ENCODE measurements around the gene SRSF7.
"Not testable (repeated sequence)": the region's sequence is repeated elsewhere in the genome, so short reads cannot be mapped to it uniquely, and the experiment has no call there.

SRSF7 gene

DNA sequence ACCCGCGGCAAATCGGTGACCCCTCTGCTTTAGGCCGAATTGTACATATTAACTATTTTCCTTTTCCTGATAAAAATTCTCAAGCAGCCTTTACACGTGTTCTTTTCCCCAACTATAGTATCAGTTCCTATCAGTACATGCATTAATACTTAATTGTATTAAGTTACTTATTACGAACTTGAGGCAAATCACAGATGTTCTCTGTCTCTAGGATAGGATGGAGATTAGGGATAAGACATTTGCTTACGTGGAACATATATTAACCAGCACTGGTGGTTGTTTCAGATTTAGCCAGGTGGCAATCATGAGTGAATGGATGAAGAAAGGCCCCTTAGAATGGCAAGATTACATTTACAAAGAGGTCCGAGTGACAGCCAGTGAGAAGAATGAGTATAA lies 27.5 kb upstream of the SRSF7 start:
- H3K4me3 ChIP-seq (ENCODE audit: low read depth in 1 of 2, low read length in 2 of 2): peak overlapping the region; percentile 70 to 98
- no peaks in the 10 kb centered on the region for H3K36me3 ChIP-seq (ENCODE audit: insufficient read depth, low read length)
- peak overlapping the region; percentile 50 for H3K27ac ChIP-seq (ENCODE audit: low read depth, low read length)
- H3K9me3 ChIP-seq (ENCODE audit: low read length): no peaks in the 10 kb centered on the region
- H3K27me3 ChIP-seq (ENCODE audit: control insufficient read depth in 1 of 2, insufficient read depth in 2 of 2, low read length in 2 of 2): no peaks in the 10 kb centered on the region
- H3K9ac ChIP-seq (ENCODE audit: low read length): peak overlapping the region; percentile 74
- H3K4me1 ChIP-seq (ENCODE audit: insufficient read depth, low read length): peaks cover 8% of the 10 kb centered on the region

DNA sequence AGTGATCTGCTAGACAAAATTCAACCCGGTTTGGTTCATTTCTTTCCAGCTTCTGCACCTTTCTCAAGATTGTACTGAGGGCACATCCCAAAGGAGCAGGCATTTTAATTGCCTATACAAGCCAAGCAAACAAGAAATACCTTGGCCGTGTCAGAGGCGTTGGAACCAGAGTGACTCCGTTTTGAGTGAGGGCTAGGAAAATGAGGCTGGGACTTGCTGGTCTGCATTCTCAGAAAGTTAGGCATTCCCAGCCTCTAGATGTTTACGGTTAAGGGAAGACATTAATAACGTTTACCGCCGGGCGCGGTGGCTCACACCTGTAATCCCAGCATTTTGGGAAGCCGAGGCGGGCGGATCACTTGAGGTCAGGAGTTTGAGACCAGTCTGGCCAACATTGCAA lies 25.4 kb upstream of the SRSF7 start:
- H3K4me3 ChIP-seq (ENCODE audit: low read depth in 1 of 2, low read length in 2 of 2): no peak overlapping the region
- no peaks in the 10 kb centered on the region for H3K27me3 ChIP-seq (ENCODE audit: control insufficient read depth in 1 of 2, insufficient read depth in 2 of 2, low read length in 2 of 2)
- no peak overlapping the region for H3K27ac ChIP-seq (ENCODE audit: low read depth, low read length)
- H3K9ac ChIP-seq (ENCODE audit: low read length): no peak overlapping the region
- H3K9me3 ChIP-seq (ENCODE audit: low read length): no peaks in the 10 kb centered on the region
- no peaks in the 10 kb centered on the region for H3K36me3 ChIP-seq (ENCODE audit: insufficient read depth, low read length)
- H3K4me1 ChIP-seq (ENCODE audit: insufficient read depth, low read length): peaks cover 8% of the 10 kb centered on the region

DNA sequence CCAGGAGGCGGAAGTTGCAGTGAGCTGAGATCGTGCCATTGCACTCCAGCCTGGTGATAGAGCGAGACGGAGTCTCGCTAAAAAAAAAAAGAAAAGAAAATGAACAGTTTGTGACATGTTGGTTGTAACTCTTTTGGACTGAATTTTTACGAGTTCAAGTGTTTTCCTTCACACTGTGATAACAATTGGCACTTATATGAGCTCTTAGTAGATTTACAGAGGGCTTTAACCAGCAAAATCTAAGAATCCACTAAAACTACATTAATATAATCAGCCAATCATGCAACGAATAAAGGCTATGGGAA lies 24.7 kb upstream of the SRSF7 start:
- Histone ChIP-seq H3K4me3 (ENCODE audit: low read depth in 1 of 2, low read length in 2 of 2) (no peak overlapping the region), H3K36me3 (ENCODE audit: insufficient read depth, low read length) (no peaks in the 10 kb centered on the region), H3K9me3 (ENCODE audit: low read length) (no peaks in the 10 kb centered on the region), H3K27ac (ENCODE audit: low read depth, low read length) (no peak overlapping the region), H3K27me3 (ENCODE audit: control insufficient read depth in 1 of 2, insufficient read depth in 2 of 2, low read length in 2 of 2) (no peaks in the 10 kb centered on the region), H3K9ac (ENCODE audit: low read length) (no peak overlapping the region), H3K4me1 (ENCODE audit: insufficient read depth, low read length) (peaks cover 8% of the 10 kb centered on the region)

DNA sequence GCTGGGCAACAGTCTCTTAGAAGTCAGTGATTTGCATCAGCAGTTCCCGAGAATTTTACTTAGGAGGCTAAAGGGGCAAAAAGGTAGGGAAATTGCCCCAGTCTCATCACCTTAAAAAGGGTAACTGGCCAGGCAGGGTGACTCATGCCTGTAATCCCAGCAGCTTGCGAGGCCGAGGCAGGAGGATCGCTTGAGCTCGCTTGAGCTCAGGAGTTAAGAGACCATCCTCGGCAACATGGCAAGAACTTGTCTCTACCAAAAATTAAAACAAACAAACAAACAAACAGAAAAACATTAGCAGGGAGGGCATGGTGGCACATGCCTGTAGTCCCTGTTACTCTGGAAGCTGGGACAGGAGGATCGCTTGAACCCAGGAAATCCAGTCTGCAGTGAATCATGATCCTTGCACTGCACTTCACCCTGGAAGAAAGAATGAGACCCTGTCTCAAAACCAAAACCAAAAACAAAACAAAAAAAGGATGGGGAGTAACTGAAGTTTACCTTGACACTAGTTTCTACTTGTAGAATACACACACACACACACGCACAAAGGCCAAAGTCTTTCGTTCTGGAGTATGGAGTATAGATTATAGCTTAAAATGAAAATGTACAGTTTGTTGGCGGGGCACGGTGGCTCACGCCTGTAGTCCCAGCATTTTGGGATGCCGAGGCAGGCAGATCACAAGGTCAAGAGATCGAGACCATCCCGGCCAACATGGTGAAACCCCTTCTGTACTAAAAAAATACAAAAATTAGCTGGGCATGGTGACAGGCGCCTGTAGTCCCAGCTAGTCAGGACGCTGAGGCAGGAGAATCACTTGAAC lies 24.1 kb upstream of the SRSF7 start:
- Histone ChIP-seq H3K9me3 (ENCODE audit: low read length) (no peaks in the 10 kb centered on the region), H3K4me1 (ENCODE audit: insufficient read depth, low read length) (peaks cover 8% of the 10 kb centered on the region), H3K36me3 (ENCODE audit: insufficient read depth, low read length) (no peaks in the 10 kb centered on the region), H3K27ac (ENCODE audit: low read depth, low read length) (no peak overlapping the region), H3K4me3 (ENCODE audit: low read depth in 1 of 2, low read length in 2 of 2) (no peak overlapping the region), H3K9ac (ENCODE audit: low read length) (no peak overlapping the region), H3K27me3 (ENCODE audit: control insufficient read depth in 1 of 2, insufficient read depth in 2 of 2, low read length in 2 of 2) (no peaks in the 10 kb centered on the region)

- no peak overlapping the region for H3K4me3 ChIP-seq (ENCODE audit: low read depth in 1 of 2, low read length in 2 of 2)
- no peaks in the 10 kb centered on the region for H3K27me3 ChIP-seq (ENCODE audit: control insufficient read depth in 1 of 2, insufficient read depth in 2 of 2, low read length in 2 of 2)
- H3K36me3 ChIP-seq (ENCODE audit: insufficient read depth, low read length): no peaks in the 10 kb centered on the region
- H3K9me3 ChIP-seq (ENCODE audit: low read length): no peaks in the 10 kb centered on the region
- no peak overlapping the region for H3K9ac ChIP-seq (ENCODE audit: low read length)
- H3K4me1 ChIP-seq (ENCODE audit: insufficient read depth, low read length): no peaks in the 10 kb centered on the region
- H3K27ac ChIP-seq (ENCODE audit: low read depth, low read length): no peak overlapping the region
Measured at GRCh38 chr2:38771632-38772031, 20.5 kb upstream of the SRSF7 start.

GRCh38 chr2:38765551-38765950 lies 14.4 kb upstream of the SRSF7 start:
- Histone ChIP-seq H3K27me3 (ENCODE audit: control insufficient read depth in 1 of 2, insufficient read depth in 2 of 2, low read length in 2 of 2) (no peaks in the 10 kb centered on the region), H3K9ac (ENCODE audit: low read length) (no peak overlapping the region), H3K27ac (ENCODE audit: low read depth, low read length) (no peak overlapping the region), H3K36me3 (ENCODE audit: insufficient read depth, low read length) (no peaks in the 10 kb centered on the region), H3K4me3 (ENCODE audit: low read depth in 1 of 2, low read length in 2 of 2) (no peak overlapping the region), H3K4me1 (ENCODE audit: insufficient read depth, low read length) (no peaks in the 10 kb centered on the region), H3K9me3 (ENCODE audit: low read length) (no peaks in the 10 kb centered on the region)

DNA sequence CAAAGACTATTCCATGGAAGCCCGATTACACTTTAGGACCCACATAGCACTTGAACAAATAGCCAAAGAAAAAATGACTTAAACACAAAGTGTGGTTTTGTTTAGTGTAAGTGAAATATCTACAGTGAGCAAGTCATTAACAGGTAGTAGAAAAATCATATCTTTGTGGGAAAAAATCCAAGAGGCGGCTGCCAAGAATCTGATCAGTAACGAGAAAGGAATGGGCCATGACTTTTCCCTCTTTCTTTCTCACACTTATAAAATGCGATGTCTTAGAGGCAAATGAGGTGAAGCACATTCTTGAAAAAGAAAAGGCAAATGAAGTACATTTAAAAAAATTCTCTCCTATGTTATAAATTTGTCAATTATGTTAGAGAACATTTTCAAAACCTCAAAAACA lies 14.0 kb upstream of the SRSF7 start:
- H3K4me3 ChIP-seq (ENCODE audit: low read depth in 1 of 2, low read length in 2 of 2): no peak overlapping the region
- H3K27ac ChIP-seq (ENCODE audit: low read depth, low read length): no peak overlapping the region
- H3K9me3 ChIP-seq (ENCODE audit: low read length): no peaks in the 10 kb centered on the region
- H3K4me1 ChIP-seq (ENCODE audit: insufficient read depth, low read length): no peaks in the 10 kb centered on the region
- H3K9ac ChIP-seq (ENCODE audit: low read length): no peak overlapping the region
- no peaks in the 10 kb centered on the region for H3K36me3 ChIP-seq (ENCODE audit: insufficient read depth, low read length)
- H3K27me3 ChIP-seq (ENCODE audit: control insufficient read depth in 1 of 2, insufficient read depth in 2 of 2, low read length in 2 of 2): no peaks in the 10 kb centered on the region

- no peak overlapping the region for H3K9ac ChIP-seq (ENCODE audit: low read length)
- no peaks in the 10 kb centered on the region for H3K9me3 ChIP-seq (ENCODE audit: low read length)
- no peak overlapping the region for H3K27ac ChIP-seq (ENCODE audit: low read depth, low read length)
- H3K27me3 ChIP-seq (ENCODE audit: control insufficient read depth in 1 of 2, insufficient read depth in 2 of 2, low read length in 2 of 2): no peaks in the 10 kb centered on the region
- H3K4me3 ChIP-seq (ENCODE audit: low read depth in 1 of 2, low read length in 2 of 2): no peak overlapping the region
- no peaks in the 10 kb centered on the region for H3K4me1 ChIP-seq (ENCODE audit: insufficient read depth, low read length)
- no peaks in the 10 kb centered on the region for H3K36me3 ChIP-seq (ENCODE audit: insufficient read depth, low read length)
Measured at GRCh38 chr2:38763728-38764127, 12.6 kb upstream of the SRSF7 start.

GRCh38 chr2:38763228-38763627 lies 12.1 kb upstream of the SRSF7 start:
- Histone ChIP-seq H3K9ac (ENCODE audit: low read length) (no peak overlapping the region), H3K4me1 (ENCODE audit: insufficient read depth, low read length) (no peaks in the 10 kb centered on the region), H3K27me3 (ENCODE audit: control insufficient read depth in 1 of 2, insufficient read depth in 2 of 2, low read length in 2 of 2) (no peaks in the 10 kb centered on the region), H3K36me3 (ENCODE audit: insufficient read depth, low read length) (no peaks in the 10 kb centered on the region), H3K27ac (ENCODE audit: low read depth, low read length) (no peak overlapping the region), H3K4me3 (ENCODE audit: low read depth in 1 of 2, low read length in 2 of 2) (no peak overlapping the region), H3K9me3 (ENCODE audit: low read length) (no peaks in the 10 kb centered on the region)

GRCh38 chr2:38755891-38756290 lies 4.7 kb upstream of the SRSF7 start:
- not testable (repeated sequence) for H3K4me3 ChIP-seq (ENCODE audit: low read depth in 1 of 2, low read length in 2 of 2); H3K27me3 ChIP-seq (ENCODE audit: control insufficient read depth in 1 of 2, insufficient read depth in 2 of 2, low read length in 2 of 2); H3K36me3 ChIP-seq (ENCODE audit: insufficient read depth, low read length); H3K9ac ChIP-seq (ENCODE audit: low read length); H3K4me1 ChIP-seq (ENCODE audit: insufficient read depth, low read length); H3K27ac ChIP-seq (ENCODE audit: low read depth, low read length); H3K9me3 ChIP-seq (ENCODE audit: low read length)

- Histone ChIP-seq H3K9ac (ENCODE audit: low read length) (no peak overlapping the region), H3K27ac (ENCODE audit: low read depth, low read length) (no peak overlapping the region), H3K4me1 (ENCODE audit: insufficient read depth, low read length) (peaks cover 5% of the 10 kb centered on the region), H3K4me3 (ENCODE audit: low read depth in 1 of 2, low read length in 2 of 2) (no peak overlapping the region), H3K36me3 (ENCODE audit: insufficient read depth, low read length) (no peaks in the 10 kb centered on the region), H3K9me3 (ENCODE audit: low read length) (no peaks in the 10 kb centered on the region), H3K27me3 (ENCODE audit: control insufficient read depth in 1 of 2, insufficient read depth in 2 of 2, low read length in 2 of 2) (no peaks in the 10 kb centered on the region)
Measured at GRCh38 chr2:38754506-38754905, 3.3 kb upstream of the SRSF7 start.

DNA sequence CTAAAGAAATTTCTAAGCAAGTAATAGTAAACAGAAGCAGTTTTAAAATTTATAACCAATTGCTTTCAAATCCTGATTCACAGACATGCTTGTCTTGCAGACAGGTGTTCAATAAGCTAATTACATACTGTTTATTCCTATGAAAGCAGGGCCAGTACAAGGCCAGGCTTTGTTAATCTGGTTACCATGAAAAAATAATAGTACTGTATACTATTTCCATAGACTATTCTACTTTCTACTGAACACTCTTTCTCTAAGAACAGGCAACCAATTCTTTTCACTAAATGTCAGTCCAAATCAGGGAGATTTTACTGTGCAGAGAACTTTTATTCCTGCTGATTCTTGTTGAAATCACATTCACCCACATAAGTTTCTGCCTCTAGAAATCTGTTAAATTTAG lies 2.9 kb upstream of the SRSF7 start:
- H3K27me3 ChIP-seq (ENCODE audit: control insufficient read depth in 1 of 2, insufficient read depth in 2 of 2, low read length in 2 of 2): no peaks in the 10 kb centered on the region
- no peak overlapping the region for H3K4me3 ChIP-seq (ENCODE audit: low read depth in 1 of 2, low read length in 2 of 2)
- H3K4me1 ChIP-seq (ENCODE audit: insufficient read depth, low read length): peaks cover 6% of the 10 kb centered on the region
- H3K9ac ChIP-seq (ENCODE audit: low read length): no peak overlapping the region
- H3K9me3 ChIP-seq (ENCODE audit: low read length): no peaks in the 10 kb centered on the region
- H3K36me3 ChIP-seq (ENCODE audit: insufficient read depth, low read length): peaks cover 4% of the 10 kb centered on the region
- no peak overlapping the region for H3K27ac ChIP-seq (ENCODE audit: low read depth, low read length)

Data from muscle layer of colon (tissue), 2 donors.